Measurements from ENCODE around the gene PLEKHO1.

- TF ChIP-seq CTCF (IDR thresholded peaks at IDR 0.05) (no peak), EP300 (IDR thresholded peaks at IDR 0.05) (no peak), POLR2AphosphoS5 (IDR thresholded peaks at IDR 0.05) (no peak), POLR2A (IDR thresholded peaks at IDR 0.05) (no peak)
These were observed 28.8 kb downstream of the PLEKHO1 start for GRCh38 chr1:150178548-150178947.
